OCI-LY7 (cell line): ENCODE measurements around the gene PCSK7. TPM values are rescaled to one million over a fixed set of nuclear protein-coding genes. Genes with fewer than 3 reads are reported as not detected.
"Not testable (repeated sequence)": the region's sequence is repeated elsewhere in the genome, so short reads cannot be mapped to it uniquely, and the experiment has no call there.

Source experiments
- BruUV-seq: library from RNA; stranded (reverse); fragments of 400-500 nt; replicated peaks from 2 replicates; lab custom pipeline; 2021; lab: Mats Ljungman, UMichigan
- CTCF ChIA-PET: fragments of 300-600 bp; sonication (Branson Sonifier 250); formaldehyde crosslinking; loops from one replicate; lab custom pipeline; 2022; ENCODE audit warnings: antibody characterized with exemption; ENCODE audit not compliant: unreplicated experiment; lab: Charles Lee
- POLR2A ChIA-PET: fragments of 300-600 bp; sonication (Branson Sonifier 250); formaldehyde crosslinking; loops from one replicate; lab custom pipeline; 2022; ENCODE audit warnings: antibody characterized with exemption; lab: Charles Lee
- DNase-seq: peaks from one replicate; pipeline ENCODE4 v3.0.0-alpha.2; 2015; ENCODE audit warnings: low spot score
- H2AFZ ChIP-seq: fragments of 200-600 bp; sonication (generic), shearing (Covaris generic); 2 replicates; pipeline ENCODE4 v1.6.1; 2014; ENCODE audit warnings: mild to moderate bottlenecking, antibody characterized with exemption, low read length, moderate library complexity
- H3K27ac ChIP-seq: fragments of 200-600 bp; sonication (generic); 2 replicates; pipeline ENCODE4 v1.5.1; 2014; ENCODE audit warnings: mixed run types, low read depth, mild to moderate bottlenecking, moderate library complexity, low read length, inconsistent platforms; ENCODE audit not compliant: poor library complexity, severe bottlenecking
- H3K36me3 ChIP-seq: fragments of 200-600 bp; sonication (generic); 2 replicates; pipeline ENCODE4 v1.6.1; 2014; ENCODE audit warnings: mild to moderate bottlenecking, antibody characterized with exemption, low read length, moderate library complexity, mixed read lengths; ENCODE audit not compliant: insufficient read depth
- H3K4me1 ChIP-seq: fragments of 200-600 bp; sonication (generic); 2 replicates; pipeline ENCODE4 v1.5.1; 2014; ENCODE audit warnings: mild to moderate bottlenecking, low read length; ENCODE audit not compliant: insufficient read depth, poor library complexity, severe bottlenecking
- H3K4me2 ChIP-seq: fragments of 200-600 bp; sonication (generic); 2 replicates; pipeline ENCODE4 v1.6.1; 2014; ENCODE audit warnings: mild to moderate bottlenecking, low read length
- H3K4me3 ChIP-seq: fragments of 200-600 bp; sonication (generic); 2 replicates; pipeline ENCODE4 v1.5.1; 2014; ENCODE audit warnings: mild to moderate bottlenecking, low read depth, low read length; ENCODE audit not compliant: poor library complexity, severe bottlenecking
- H3K79me2 ChIP-seq: fragments of 200-600 bp; sonication (generic); 2 replicates; pipeline ENCODE4 v1.6.1; 2016; ENCODE audit warnings: low read depth, mild to moderate bottlenecking, low read length, moderate library complexity, mixed read lengths; ENCODE audit not compliant: insufficient read depth
- H3K9me2 ChIP-seq: fragments of 200-600 bp; sonication (generic); 2 replicates; pipeline ENCODE4 v1.6.1; 2016; ENCODE audit warnings: mild to moderate bottlenecking, low read length, mixed read lengths; ENCODE audit not compliant: insufficient read depth
- H3K9me3 ChIP-seq: fragments of 200-600 bp; sonication (generic); 2 replicates; pipeline ENCODE4 v1.6.1; 2014; ENCODE audit warnings: mild to moderate bottlenecking, mixed run types, low read length, mixed read lengths
- H4K20me1 ChIP-seq: fragments of 200-600 bp; sonication (generic); 2 replicates; pipeline ENCODE4 v1.6.1; 2014; ENCODE audit warnings: mild to moderate bottlenecking, antibody characterized with exemption, low read length, moderate library complexity, mixed read lengths; ENCODE audit not compliant: insufficient read depth
- CTCF ChIP-seq: fragments of 200-600 bp; sonication (generic); conservative IDR thresholded peaks from 2 replicates; pipeline ENCODE4 v1.5.1; 2014; ENCODE audit warnings: mild to moderate bottlenecking, antibody characterized with exemption, low read length, moderate library complexity, mixed read lengths
- EZH2phosphoT487 ChIP-seq: fragments of 200-600 bp; sonication (generic); IDR thresholded peaks from 2 replicates; pipeline ENCODE4 v1.6.1; 2018; ENCODE audit warnings: low read depth, borderline replicate concordance, mild to moderate bottlenecking, mixed run types, antibody characterized with exemption, low read length, moderate library complexity, mixed read lengths
- intact Hi-C: fragments of 100-400 bp; cut with micrococcal nuclease; formaldehyde crosslinking; loops from one replicate; pipeline ENCODE4 v1.10.0; 2022; ENCODE audit not compliant: unreplicated experiment
- total RNA-seq, 2 experiments: library from RNA; depleted of rRNA in 1 of 2; stranded (reverse); fragments of >200 nt in 1 of 2; shearing (Covaris generic) in 1 of 2; gene quantifications; 2 replicates each; pipeline ENCODE4 v1.2.3, GENCODE V29; 2014 to 2022

Gene PCSK7
- total RNA-seq, 2 experiments from 2014 or later, result 44.1 to 91.2 TPM

- peaks cover 38% of the 10 kb centered on the region for H3K36me3 ChIP-seq
- CTCF ChIA-PET, result no interaction called here
These were observed 48.0 kb upstream of the PCSK7 start for GRCh38 chr11:117279711-117280376.

GRCh38 chr11:117278347-117278746 lies 46.5 kb upstream of the PCSK7 start:
- H4K20me1 ChIP-seq, result no peaks in the 10 kb centered on the region
- peaks cover 25% of the 10 kb centered on the region for H3K36me3 ChIP-seq
- intact Hi-C loops, result no loop called here
- no peak overlapping the region for H3K27ac ChIP-seq
- DNase-seq, result no peak
- no peaks in the 10 kb centered on the region for H3K4me1 ChIP-seq
- no peak overlapping the region for H2AFZ ChIP-seq
- no peaks in the 10 kb centered on the region for H3K9me2 ChIP-seq
- ChIA-PET CTCF (no interaction called here), POLR2A (no interaction called here)
- H3K4me2 ChIP-seq, result no peak overlapping the region
- no peaks in the 10 kb centered on the region for H3K79me2 ChIP-seq
- no peak for TF ChIP-seq EZH2phosphoT487
- BruUV-seq, result no TSS peak
- no peak overlapping the region for H3K4me3 ChIP-seq
- no peaks in the 10 kb centered on the region for H3K9me3 ChIP-seq

More at GRCh38 chr11:117279711-117280376, 48.0 kb upstream of the PCSK7 start:
- H3K4me2 ChIP-seq, result no peak overlapping the region
- POLR2A ChIA-PET, result no interaction called here
- no peak overlapping the region for H3K27ac ChIP-seq
- H3K9me3 ChIP-seq, result no peaks in the 10 kb centered on the region
- intact Hi-C loops, result no loop called here
- H3K4me1 ChIP-seq, result no peaks in the 10 kb centered on the region
- BruUV-seq, result no TSS peak
- no peaks in the 10 kb centered on the region for H4K20me1 ChIP-seq
- no peak for DNase-seq
- TF ChIP-seq CTCF (no peak), EZH2phosphoT487 (no peak)
- H2AFZ ChIP-seq, result no peak overlapping the region
- H3K9me2 ChIP-seq, result no peaks in the 10 kb centered on the region
- no peak overlapping the region for H3K4me3 ChIP-seq
- no peaks in the 10 kb centered on the region for H3K79me2 ChIP-seq

- intact Hi-C loops, result no loop called here
- no TSS peak for BruUV-seq
- no peak overlapping the region for H2AFZ ChIP-seq
- no peaks in the 10 kb centered on the region for H4K20me1 ChIP-seq
- H3K9me2 ChIP-seq, result no peaks in the 10 kb centered on the region
- TF ChIP-seq EZH2phosphoT487, result no peak
- no peak for TF ChIP-seq CTCF
- no peaks in the 10 kb centered on the region for H3K4me1 ChIP-seq
- H3K79me2 ChIP-seq, result no peaks in the 10 kb centered on the region
- DNase-seq, result no peak
- H3K27ac ChIP-seq, result no peak overlapping the region
- no peak overlapping the region for H3K4me3 ChIP-seq
- no peaks in the 10 kb centered on the region for H3K9me3 ChIP-seq
- H3K4me2 ChIP-seq, result no peak overlapping the region
- ChIA-PET POLR2A (interaction anchor here (0.6 kb wide), 1 partner anchor 140 kb away, joined by 4 read pairs; no protein-coding TSS in a partner anchor), CTCF (no interaction called here)
- H3K36me3 ChIP-seq, result no peaks in the 10 kb centered on the region; the same call in 1 of the 2 replicates
These were observed 41.8 kb upstream of the PCSK7 start for GRCh38 chr11:117273550-117274289.

- BruUV-seq, intact Hi-C loops: not testable (repeated sequence)
These were observed 40.3 kb upstream of the PCSK7 start for GRCh38 chr11:117272175-117272574.

More at GRCh38 chr11:117272175-117272574, 40.3 kb upstream of the PCSK7 start:
- H3K9me2 ChIP-seq, H3K36me3 ChIP-seq, H3K4me1 ChIP-seq, CTCF ChIA-PET, H3K9me3 ChIP-seq, DNase-seq, H3K79me2 ChIP-seq, H3K27ac ChIP-seq, H3K4me2 ChIP-seq, H3K4me3 ChIP-seq, H2AFZ ChIP-seq, H4K20me1 ChIP-seq: not testable (repeated sequence)
- POLR2A ChIA-PET, result interaction anchor here (1.0 kb wide), 1 partner anchor 499 kb away, joined by 4 read pairs; no protein-coding TSS in a partner anchor
